Fibroblast of skin of right quadriceps (primary cell): Measurements from ENCODE around the gene MTUS2.

Source experiments
- DNase-seq: peaks from one replicate; pipeline ENCODE4 v3.0.0-alpha.2; 2013

The MTUS2 gene

DNA sequence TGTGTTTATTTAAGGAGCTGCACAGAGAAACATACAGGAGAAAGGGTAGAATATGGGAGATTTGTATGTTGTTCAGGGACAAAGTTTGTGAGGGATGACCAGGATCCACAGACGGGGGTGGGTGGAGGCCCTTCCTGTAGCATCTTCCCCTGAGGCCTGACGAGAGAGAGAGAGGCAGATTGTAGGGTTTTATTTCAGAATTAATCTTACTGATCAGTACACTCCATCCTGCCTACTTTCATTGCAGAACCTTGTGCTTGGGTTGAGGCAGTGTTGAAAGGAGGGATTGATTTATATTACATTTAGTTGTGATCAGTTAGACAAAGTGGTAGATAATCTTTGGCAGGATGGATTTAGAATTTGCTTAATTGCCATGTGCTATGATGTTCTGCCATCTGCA, 39.6 kb downstream of the MTUS2 start:
- no peak for DNase-seq

DNA sequence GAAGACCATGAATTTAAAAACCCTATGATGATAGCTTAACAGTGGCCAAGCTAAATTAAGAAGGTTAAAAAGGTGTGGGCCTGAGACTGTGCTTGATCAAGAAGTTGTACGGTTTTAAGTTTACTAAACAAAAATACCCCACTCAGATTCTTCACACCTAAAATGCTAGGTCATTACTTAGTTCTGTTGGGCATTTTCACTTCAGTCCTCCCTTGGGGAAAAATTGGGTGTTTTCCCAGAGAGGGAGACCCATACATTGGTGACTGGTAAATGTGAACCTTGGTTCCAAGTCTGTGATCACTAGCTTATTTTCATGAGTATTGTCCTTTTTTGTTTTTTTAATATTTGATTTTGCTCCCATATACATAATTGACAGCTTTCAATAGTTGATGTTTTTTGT, 44.4 kb downstream of the MTUS2 start:
- no peak for DNase-seq

DNA sequence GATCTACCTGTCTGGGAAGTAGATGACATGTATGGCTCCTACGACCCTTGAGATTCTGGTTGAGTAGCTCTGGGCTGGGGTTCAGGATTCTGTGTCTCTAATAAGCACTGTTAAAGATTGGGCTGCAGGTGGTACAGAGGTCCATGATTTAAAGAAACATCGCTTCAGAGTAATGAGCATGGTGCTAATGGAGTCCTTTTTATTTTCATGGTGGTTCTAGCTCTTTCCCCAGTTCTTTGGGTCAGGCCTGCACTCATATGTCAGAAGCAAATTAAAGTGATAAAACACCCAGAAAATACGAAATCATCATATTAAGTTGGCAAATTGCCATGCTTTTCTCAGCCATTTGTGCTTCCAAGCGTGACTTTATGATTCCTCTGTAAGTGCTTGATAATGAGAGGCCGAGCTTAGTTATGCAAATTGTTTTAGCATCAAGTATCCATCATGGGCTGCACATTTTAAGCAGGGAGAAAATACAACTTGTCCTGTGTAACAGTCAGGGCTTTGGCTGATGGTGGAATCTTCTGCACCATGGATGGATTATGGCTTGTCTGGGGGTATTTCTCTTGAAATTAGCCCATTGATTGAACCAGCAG, 45.1 kb downstream of the MTUS2 start:
- DNase-seq = no peak

- DNase-seq = no peak
Observed at GRCh38 chr13:28865951-28866350, 45.8 kb downstream of the MTUS2 start.

DNA sequence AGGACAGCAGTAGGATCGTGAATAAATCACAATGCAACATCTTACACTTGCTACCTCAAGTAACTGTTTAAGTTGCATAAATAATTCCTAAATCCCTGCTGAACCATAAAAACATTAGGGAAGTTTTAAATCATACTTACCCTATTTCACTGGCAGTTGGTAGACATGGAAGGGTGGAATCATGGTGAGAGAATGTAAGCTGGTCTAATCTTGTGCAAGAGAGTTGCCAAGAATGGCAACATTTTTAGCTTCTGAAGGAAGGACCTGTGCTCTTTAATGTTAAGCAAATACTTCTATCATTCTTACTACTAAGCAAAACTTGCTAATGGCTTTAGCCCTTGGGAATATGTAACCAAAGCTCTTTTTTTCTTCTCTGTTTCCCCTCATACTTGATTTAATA, 46.8 kb downstream of the MTUS2 start:
- DNase-seq = no peak

- DNase-seq = no peak
Observed at GRCh38 chr13:28867564-28867963, 47.4 kb downstream of the MTUS2 start.

DNA sequence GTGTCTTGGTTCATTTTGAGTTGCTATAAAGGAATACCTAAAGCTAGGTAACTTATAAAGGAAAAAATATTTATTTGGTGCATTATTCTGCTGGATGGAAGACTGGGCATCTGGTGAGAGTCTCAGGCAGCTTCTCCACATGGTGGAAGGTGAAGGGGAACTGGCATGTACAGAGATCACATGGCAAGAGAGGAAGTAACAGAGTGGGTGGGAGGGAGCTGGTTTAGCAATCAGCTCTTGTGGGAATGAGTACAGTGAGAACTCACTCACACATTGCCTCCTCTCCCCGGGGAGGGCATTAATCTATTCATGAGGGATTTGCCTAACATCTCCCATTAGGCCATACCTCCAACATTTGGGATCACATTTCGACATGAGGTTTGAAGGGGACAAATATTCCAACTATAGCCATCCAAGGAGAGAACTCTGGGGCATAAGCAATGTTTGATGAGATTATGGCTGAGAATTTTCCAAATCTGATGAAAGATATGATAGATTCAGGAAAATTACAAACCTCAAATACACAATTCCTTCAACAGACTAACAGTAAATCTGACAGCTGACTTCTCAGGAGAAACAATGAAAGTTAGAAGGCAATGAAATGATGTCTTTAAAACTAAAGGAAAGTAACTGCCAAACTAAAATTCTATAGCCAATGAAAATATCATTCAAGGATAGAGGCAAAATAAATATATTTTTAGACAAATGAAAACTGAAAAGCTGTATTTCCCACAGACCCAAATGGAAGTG, 52.5 kb downstream of the MTUS2 start:
- no peak for DNase-seq

- no peak for DNase-seq
Observed at GRCh38 chr13:28875846-28876615, 55.9 kb downstream of the MTUS2 start.

DNA sequence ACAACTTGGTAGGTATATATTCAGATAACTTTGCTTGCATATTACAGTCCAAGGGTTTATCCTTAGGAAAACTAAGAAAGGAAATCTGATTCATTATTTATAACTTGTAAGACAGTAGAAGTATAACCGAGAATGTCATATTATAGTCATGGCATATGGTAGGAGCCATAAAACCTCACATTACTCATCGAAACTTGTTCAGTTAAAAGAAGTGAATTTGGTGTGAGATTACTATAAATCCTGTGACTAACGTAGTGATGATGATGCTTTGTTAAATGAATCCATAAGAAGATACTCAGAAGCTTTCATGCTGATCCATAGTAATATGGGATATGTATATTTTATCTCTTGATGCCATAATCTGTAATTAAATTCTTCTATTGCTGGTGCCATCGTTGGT, 57.3 kb downstream of the MTUS2 start:
- DNase-seq = no peak

GRCh38 chr13:28885181-28885580, 65.0 kb downstream of the MTUS2 start:
- DNase-seq = no peak

GRCh38 chr13:28889086-28889732, 69.1 kb downstream of the MTUS2 start:
- DNase-seq = no peak

GRCh38 chr13:28890712-28891111, 70.6 kb downstream of the MTUS2 start:
- no peak for DNase-seq

DNA sequence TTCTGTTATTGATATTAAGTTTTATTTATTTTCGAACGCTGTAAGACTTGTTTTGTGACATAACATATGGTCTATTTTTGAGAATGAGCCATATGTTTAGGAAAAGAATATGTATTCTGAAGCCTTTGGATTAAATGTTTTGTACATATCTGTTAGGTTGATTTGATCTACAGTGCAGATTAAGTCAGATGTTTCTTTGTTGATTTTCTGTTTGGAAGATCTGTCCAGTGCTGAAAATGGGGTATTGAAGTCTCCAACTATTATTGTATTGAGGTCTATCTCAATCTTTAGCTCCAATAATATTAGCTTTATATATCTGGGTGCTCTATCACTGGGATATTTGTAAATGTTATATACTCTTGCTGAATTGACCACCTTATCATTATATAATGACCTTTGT, 97.9 kb downstream of the MTUS2 start:
- no peak for DNase-seq

DNA sequence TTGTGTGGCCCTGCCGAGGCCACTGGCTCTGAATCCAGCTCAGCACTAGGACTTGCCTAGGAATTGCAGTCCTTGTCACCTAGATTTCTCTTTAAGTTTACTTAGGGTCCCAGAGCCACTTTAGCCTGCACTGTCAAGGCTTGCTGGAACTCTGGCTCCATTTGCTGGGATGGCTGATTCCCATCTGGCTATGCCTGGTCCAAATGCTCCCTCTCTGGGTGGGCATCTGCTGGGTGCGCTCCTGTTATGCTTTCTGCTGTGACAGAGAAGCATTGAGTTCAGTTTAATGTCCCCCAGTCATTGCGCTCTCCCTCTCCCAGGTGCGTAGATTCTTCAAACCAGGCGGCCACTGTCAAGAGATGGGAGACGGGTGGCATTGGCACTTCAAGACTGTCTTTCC, 102.2 kb downstream of the MTUS2 start:
- no peak for DNase-seq

GRCh38 chr13:28935104-28935503, 115.0 kb downstream of the MTUS2 start:
- DNase-seq = no peak

GRCh38 chr13:28942906-28943305, 122.8 kb downstream of the MTUS2 start:
- no peak for DNase-seq

DNA sequence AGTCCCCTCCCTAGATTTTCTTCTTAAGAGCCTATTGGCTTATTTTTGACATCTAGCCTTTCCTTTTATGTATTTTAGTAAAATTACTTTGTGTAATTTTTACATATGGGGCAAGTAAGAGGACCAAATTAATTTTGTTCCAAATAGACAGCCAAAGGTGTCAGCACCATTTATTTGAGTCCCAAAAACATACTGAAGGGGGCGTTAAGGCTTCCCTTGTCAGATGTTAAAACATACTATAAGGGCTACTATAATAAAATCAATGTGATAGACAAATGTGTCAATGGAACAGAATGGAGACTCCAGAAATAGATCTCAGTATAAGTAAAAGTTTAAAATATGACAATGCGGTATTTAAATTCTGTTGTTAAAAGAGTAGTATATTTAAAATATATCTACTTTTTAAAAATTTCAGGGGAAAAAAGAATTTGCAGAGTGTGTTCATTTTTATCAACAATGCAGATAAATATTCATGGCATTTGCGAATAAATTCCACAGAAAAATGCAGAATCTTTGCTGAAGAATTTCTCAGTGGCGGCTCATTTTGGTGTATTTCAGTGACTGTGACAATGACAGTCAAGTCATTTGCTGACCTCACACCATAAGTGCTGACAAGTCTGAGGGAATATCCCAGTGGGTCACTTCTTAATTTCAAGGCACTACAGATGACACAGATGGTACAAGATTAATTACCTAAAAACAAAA, 133.7 kb downstream of the MTUS2 start:
- no peak for DNase-seq

DNA sequence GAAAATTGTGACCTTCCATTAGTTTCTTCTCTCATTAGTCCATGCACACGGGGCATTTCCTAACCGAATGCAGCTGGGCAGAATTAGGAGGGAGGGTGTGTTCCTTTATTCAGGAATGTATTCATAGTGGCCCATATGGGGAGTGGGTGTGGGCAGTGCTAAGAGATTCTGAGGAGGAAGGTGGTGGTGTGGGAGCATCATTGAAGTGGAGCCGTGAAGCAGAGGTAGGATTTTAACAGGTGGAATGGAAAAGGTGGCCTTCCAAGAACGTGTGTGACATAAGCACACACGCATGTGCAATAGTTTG, 134.2 kb downstream of the MTUS2 start:
- DNase-seq = no peak

DNA sequence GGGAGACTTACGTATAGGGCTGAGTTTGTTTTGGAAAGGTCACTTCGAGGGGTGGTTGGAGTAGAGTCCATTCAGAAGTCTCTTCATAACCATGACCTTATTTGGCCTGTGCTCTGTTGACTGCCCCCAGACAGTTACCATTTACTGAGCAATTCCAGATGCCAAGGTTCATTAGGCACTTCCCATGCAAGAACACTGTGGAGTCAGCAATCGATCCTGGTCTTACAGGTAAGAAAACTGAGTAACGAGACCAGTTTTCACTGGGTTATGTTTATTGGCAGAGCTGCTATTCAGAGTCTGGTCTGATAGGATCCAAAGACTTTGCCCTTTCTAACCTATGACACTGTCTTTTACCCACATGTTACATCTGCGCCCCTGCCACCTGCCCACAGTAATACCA, 134.7 kb downstream of the MTUS2 start:
- no peak for DNase-seq

DNA sequence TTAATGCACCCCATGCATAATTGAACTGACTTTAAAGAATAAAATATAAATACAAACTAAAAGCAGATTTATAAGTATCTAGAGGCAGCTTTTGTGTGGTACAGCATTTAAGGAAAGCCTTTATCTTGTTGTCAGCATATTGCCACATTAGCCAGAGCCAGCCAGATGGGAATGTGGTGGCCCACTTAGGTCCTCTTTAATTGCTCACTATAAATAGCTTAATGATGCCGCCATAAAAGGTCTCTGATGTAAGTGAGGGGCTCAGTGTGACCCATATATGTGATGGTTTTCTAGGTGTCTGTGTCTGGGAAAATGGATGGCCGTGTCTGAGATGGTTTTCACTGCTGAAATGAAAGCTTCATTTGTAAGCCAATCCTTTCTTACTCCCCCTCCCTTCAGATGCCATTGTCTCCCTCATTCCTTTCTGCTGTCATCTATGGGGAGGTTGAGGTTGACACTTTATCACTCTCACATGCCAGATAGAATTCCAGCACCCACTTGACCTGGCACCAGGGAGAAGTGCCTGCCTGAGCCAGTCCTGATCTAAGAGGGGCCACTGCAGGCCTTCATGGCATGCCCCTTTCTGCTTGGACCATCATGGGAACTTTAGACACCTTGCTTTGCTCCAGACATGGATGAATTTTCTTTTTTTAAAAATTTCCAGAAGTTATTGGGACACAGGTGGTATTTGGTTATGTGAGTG, 135.3 kb downstream of the MTUS2 start:
- DNase-seq = no peak

DNA sequence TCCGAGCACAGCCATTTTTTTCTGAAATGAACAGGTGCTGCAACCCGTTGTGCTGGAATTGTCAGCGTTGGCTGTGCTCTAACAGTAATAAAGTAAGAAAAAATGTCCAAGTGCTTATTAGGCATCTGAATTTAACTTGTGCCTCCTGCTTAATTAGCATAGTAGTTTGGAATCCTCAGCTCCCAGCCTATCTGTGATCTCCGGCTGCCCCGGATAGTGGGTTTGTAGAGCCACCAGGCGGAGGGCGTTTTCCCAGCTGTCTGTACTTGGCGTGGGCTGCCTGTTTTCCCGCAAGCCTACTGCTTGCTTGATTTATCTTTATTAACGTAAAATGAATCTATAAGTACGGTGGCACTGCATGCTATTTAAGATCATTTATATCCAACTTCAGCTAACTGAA, 137.9 kb downstream of the MTUS2 start:
- DNase-seq = no peak

DNA sequence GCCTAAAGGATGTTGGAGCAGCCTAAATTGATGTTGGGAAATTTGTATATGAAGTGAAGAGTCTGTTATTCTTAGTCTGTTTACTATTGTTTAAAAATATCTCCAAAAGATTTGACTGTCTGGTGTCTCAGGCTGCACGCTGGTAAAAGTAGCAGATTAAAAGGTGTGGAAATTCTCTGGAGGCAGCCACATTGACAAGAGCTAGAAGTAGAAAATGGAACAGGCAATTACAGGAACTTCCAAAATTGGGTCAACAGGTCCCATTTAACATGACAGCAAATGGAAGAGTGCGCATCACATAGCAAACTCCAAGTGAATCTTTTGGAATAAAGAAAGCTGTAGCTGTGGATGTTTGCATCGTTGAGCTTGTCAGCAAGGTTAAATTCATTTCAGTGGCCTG, 138.3 kb downstream of the MTUS2 start:
- no peak for DNase-seq

GRCh38 chr13:28964052-28964451, 143.9 kb downstream of the MTUS2 start:
- DNase-seq = no peak
